ENCODE measurements around the gene LOXHD1. TPM values are rescaled to one million over a fixed set of nuclear protein-coding genes. Genes with fewer than 3 reads are reported as not detected.

LOXHD1 gene
- total RNA-seq, 1 donor from 2014 or later, result 0.23 TPM

- Mint-ChIP-seq H3K4me1 (ENCODE audit: unreplicated experiment) (peaks cover 19% of the 10 kb centered on the region), H3K4me3 (ENCODE audit: unreplicated experiment) (no peak overlapping the region), H3K27ac (ENCODE audit: unreplicated experiment) (peak overlapping the region; percentile 84), H3K27me3 (ENCODE audit: unreplicated experiment) (peaks cover 5% of the 10 kb centered on the region), H3K36me3 (ENCODE audit: low read depth, unreplicated experiment) (no peaks in the 10 kb centered on the region), H3K9me3 (ENCODE audit: unreplicated experiment) (no peaks in the 10 kb centered on the region)
- no peak for TF ChIP-seq CTCF (IDR thresholded peaks at IDR 0.05; ENCODE audit: unreplicated experiment)
- no peak for DNase-seq (ENCODE audit: low spot score)
Measured at GRCh38 chr18:46622999-46623398, 34.0 kb downstream of the LOXHD1 start.

GRCh38 chr18:46622451-46622850 lies 34.6 kb downstream of the LOXHD1 start:
- H3K4me3 Mint-ChIP-seq (ENCODE audit: unreplicated experiment), result no peak overlapping the region
- H3K4me1 Mint-ChIP-seq (ENCODE audit: unreplicated experiment), result peaks cover 19% of the 10 kb centered on the region
- no peak for TF ChIP-seq CTCF (IDR thresholded peaks at IDR 0.05; ENCODE audit: unreplicated experiment)
- H3K9me3 Mint-ChIP-seq (ENCODE audit: unreplicated experiment), result no peaks in the 10 kb centered on the region
- H3K36me3 Mint-ChIP-seq (ENCODE audit: low read depth, unreplicated experiment), result no peaks in the 10 kb centered on the region
- DNase-seq (ENCODE audit: low spot score), result no peak
- peaks cover 5% of the 10 kb centered on the region for H3K27me3 Mint-ChIP-seq (ENCODE audit: unreplicated experiment)
- H3K27ac Mint-ChIP-seq (ENCODE audit: unreplicated experiment), result no peak overlapping the region

- no peak for DNase-seq (ENCODE audit: low spot score)
- H3K4me3 Mint-ChIP-seq (ENCODE audit: unreplicated experiment), result no peak overlapping the region
- H3K4me1 Mint-ChIP-seq (ENCODE audit: unreplicated experiment), result peaks cover 19% of the 10 kb centered on the region
- H3K27me3 Mint-ChIP-seq (ENCODE audit: unreplicated experiment), result peaks cover 5% of the 10 kb centered on the region
- no peak overlapping the region for H3K27ac Mint-ChIP-seq (ENCODE audit: unreplicated experiment)
- H3K36me3 Mint-ChIP-seq (ENCODE audit: low read depth, unreplicated experiment), result no peaks in the 10 kb centered on the region
- H3K9me3 Mint-ChIP-seq (ENCODE audit: unreplicated experiment), result no peaks in the 10 kb centered on the region
- no peak for TF ChIP-seq CTCF (IDR thresholded peaks at IDR 0.05; ENCODE audit: unreplicated experiment)
Measured at GRCh38 chr18:46621871-46622270, 35.1 kb downstream of the LOXHD1 start.

GRCh38 chr18:46621111-46621766 lies 35.8 kb downstream of the LOXHD1 start:
- Mint-ChIP-seq H3K9me3 (ENCODE audit: unreplicated experiment) (no peaks in the 10 kb centered on the region), H3K4me3 (ENCODE audit: unreplicated experiment) (no peak overlapping the region), H3K27me3 (ENCODE audit: unreplicated experiment) (peaks cover 5% of the 10 kb centered on the region), H3K4me1 (ENCODE audit: unreplicated experiment) (peaks cover 19% of the 10 kb centered on the region), H3K27ac (ENCODE audit: unreplicated experiment) (no peak overlapping the region), H3K36me3 (ENCODE audit: low read depth, unreplicated experiment) (no peaks in the 10 kb centered on the region)
- no peak for TF ChIP-seq CTCF (IDR thresholded peaks at IDR 0.05; ENCODE audit: unreplicated experiment)
- DNase-seq (ENCODE audit: low spot score), result no peak

GRCh38 chr18:46619559-46619958 lies 37.5 kb downstream of the LOXHD1 start:
- Mint-ChIP-seq H3K36me3 (ENCODE audit: low read depth, unreplicated experiment) (no peaks in the 10 kb centered on the region), H3K27ac (ENCODE audit: unreplicated experiment) (no peak overlapping the region), H3K27me3 (ENCODE audit: unreplicated experiment) (peaks cover 4% of the 10 kb centered on the region), H3K9me3 (ENCODE audit: unreplicated experiment) (no peaks in the 10 kb centered on the region), H3K4me1 (ENCODE audit: unreplicated experiment) (peaks cover 16% of the 10 kb centered on the region), H3K4me3 (ENCODE audit: unreplicated experiment) (no peak overlapping the region)
- no peak for TF ChIP-seq CTCF (IDR thresholded peaks at IDR 0.05; ENCODE audit: unreplicated experiment)
- DNase-seq (ENCODE audit: low spot score), result no peak
